ENCODE data around the gene CFP. TPM values are rescaled to one million over a fixed set of nuclear protein-coding genes. Genes with fewer than 3 reads are reported as not detected.

Gene CFP
- total RNA-seq, 4 donors from 2014 or later = 1.1 to 7.4 (median 4.4) TPM

DNA sequence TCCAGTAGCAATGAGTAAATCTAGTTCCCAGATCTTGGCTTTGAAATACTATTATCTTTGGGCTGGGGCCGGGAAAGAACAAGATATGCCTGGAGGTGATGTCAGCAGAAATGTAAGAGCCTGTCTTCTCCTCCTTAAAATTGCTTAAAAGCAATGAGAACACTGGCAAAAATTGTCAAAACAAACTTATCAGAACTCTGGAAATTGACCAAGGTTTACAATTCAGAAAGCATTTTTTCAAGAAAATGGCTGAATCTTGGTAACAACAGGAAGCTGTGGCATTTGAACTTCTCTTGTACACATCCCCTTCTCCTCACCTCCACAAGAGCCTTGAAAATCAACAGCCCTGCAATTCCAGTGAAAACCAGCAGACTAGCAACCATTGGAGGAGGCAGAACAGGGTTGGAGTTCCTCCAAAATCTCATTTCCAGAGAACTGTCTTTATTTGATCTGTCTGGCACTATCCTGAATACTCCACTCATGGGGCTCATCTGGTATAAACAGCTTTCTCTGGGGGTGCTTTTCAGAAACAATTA, 33.9 kb downstream of the CFP start:
- TF ChIP-seq, protein P1, sequence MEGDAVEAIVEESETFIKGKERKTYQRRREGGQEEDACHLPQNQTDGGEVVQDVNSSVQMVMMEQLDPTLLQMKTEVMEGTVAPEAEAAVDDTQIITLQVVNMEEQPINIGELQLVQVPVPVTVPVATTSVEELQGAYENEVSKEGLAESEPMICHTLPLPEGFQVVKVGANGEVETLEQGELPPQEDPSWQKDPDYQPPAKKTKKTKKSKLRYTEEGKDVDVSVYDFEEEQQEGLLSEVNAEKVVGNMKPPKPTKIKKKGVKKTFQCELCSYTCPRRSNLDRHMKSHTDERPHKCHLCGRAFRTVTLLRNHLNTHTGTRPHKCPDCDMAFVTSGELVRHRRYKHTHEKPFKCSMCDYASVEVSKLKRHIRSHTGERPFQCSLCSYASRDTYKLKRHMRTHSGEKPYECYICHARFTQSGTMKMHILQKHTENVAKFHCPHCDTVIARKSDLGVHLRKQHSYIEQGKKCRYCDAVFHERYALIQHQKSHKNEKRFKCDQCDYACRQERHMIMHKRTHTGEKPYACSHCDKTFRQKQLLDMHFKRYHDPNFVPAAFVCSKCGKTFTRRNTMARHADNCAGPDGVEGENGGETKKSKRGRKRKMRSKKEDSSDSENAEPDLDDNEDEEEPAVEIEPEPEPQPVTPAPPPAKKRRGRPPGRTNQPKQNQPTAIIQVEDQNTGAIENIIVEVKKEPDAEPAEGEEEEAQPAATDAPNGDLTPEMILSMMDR (IDR thresholded peaks at IDR 0.05) = no peak
- TF ChIP-seq POLR2A (IDR thresholded peaks at IDR 0.05) = no peak
- no peaks in the 10 kb centered on the region for H3K4me1 ChIP-seq
- no peaks in the 10 kb centered on the region for H3K36me3 ChIP-seq
- no peaks in the 10 kb centered on the region for H3K27me3 ChIP-seq
- no peaks in the 10 kb centered on the region for H3K9me3 ChIP-seq
- no peak overlapping the region for H3K27ac ChIP-seq
- no peak overlapping the region for H3K4me3 ChIP-seq
- DNase-seq = no peak

DNA sequence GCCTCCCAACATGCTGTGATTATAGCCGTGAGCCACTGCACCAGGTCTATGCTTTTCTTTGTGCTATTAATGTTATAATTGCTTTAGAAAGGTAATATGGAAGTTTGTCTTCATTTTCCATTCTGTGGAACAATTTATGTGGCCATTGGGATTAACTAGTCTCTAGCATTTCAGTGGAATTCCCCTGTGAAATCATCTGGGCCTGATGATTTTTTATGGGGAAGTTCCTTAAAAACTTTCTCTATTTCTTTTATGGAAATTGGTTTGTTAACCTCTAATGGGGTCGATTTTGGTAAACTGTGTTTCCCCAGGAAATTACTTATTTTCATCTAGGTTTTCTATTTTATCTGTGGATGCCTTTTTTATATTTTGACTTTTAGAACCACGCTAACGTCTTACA, 36.2 kb downstream of the CFP start:
- no peak for DNase-seq
- Histone ChIP-seq H3K9me3 (no peaks in the 10 kb centered on the region), H3K27me3 (no peaks in the 10 kb centered on the region), H3K4me1 (no peaks in the 10 kb centered on the region), H3K36me3 (no peaks in the 10 kb centered on the region), H3K4me3 (no peak overlapping the region), H3K27ac (no peak overlapping the region)
- TF ChIP-seq, protein P1 (IDR thresholded peaks at IDR 0.05) = no peak
- TF ChIP-seq POLR2A (IDR thresholded peaks at IDR 0.05) = no peak

DNA sequence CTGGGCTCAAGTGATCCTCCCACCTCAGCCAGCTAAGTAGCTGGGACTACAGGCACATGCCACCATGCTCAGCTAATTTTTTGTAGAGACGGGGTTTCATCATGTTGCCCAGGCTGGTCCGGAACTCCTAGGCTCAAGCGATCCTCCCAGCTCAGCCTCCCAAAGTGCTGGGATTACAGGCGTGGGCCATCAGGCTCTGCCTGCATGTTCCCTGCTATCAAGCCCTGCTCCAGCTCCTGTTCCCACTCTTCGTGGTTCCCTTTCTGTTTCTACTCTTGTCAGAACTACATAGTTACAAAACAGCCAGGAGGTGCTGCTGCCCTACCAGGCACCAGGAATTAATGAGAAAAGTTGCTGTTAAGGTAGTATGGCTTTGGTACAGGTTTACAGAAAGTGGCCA, 38.7 kb downstream of the CFP start:
- DNase-seq = peak in 1 of 3 donors; percentile 13
- no peak overlapping the region for H3K4me3 ChIP-seq
- TF ChIP-seq, protein P1 (IDR thresholded peaks at IDR 0.05) = no peak
- no peak for TF ChIP-seq POLR2A (IDR thresholded peaks at IDR 0.05)
- no peaks in the 10 kb centered on the region for H3K36me3 ChIP-seq
- no peaks in the 10 kb centered on the region for H3K9me3 ChIP-seq
- H3K27me3 ChIP-seq = no peaks in the 10 kb centered on the region
- no peak overlapping the region for H3K27ac ChIP-seq
- H3K4me1 ChIP-seq = no peaks in the 10 kb centered on the region

DNA sequence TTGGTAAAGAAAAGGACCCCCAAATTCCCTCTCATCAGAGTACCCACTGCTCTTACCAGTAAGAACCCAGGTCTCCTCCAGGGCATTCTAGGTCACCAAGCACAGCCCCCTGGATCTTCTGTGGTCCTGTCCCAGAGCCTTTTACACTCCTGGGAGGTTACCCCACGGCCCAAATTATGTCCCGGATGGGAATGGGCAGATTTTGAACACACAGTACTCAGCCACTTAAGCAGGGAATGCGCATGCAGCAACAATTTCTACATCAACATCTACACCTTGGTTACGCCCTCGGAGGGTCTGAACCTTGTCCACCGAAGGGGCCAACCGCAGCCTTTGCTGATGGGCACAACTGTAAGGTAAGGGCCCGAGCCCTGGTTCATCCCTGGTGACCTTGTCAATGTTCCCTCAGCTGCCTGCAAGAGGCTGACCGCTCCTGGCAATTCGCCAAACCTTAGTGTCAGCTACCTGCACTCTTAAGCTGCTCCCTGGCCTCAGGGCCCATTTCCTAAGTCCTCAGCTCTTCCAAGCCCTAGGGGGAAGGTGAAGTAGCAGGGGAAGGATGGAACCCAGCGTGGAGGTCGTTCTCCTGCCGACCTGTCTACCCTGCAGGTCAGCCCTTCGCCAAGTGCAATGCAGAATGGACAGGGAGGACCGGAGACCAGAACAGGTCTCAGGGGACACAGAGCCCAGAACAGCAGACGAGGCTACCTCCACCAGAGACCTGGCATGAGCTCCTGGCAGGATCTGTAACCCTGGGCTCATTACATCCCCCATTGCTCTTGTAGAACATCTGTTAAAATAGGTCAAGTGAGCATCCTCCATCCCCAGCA, 41.6 kb downstream of the CFP start:
- H3K36me3 ChIP-seq = no peaks in the 10 kb centered on the region
- DNase-seq = peak in 1 of 3 donors; percentile 42
- H3K27ac ChIP-seq = no peak overlapping the region
- no peaks in the 10 kb centered on the region for H3K9me3 ChIP-seq
- no peaks in the 10 kb centered on the region for H3K27me3 ChIP-seq
- TF ChIP-seq, protein P1 (IDR thresholded peaks at IDR 0.05) = no peak
- no peak for TF ChIP-seq POLR2A (IDR thresholded peaks at IDR 0.05)
- no peaks in the 10 kb centered on the region for H3K4me1 ChIP-seq
- no peak overlapping the region for H3K4me3 ChIP-seq

DNA sequence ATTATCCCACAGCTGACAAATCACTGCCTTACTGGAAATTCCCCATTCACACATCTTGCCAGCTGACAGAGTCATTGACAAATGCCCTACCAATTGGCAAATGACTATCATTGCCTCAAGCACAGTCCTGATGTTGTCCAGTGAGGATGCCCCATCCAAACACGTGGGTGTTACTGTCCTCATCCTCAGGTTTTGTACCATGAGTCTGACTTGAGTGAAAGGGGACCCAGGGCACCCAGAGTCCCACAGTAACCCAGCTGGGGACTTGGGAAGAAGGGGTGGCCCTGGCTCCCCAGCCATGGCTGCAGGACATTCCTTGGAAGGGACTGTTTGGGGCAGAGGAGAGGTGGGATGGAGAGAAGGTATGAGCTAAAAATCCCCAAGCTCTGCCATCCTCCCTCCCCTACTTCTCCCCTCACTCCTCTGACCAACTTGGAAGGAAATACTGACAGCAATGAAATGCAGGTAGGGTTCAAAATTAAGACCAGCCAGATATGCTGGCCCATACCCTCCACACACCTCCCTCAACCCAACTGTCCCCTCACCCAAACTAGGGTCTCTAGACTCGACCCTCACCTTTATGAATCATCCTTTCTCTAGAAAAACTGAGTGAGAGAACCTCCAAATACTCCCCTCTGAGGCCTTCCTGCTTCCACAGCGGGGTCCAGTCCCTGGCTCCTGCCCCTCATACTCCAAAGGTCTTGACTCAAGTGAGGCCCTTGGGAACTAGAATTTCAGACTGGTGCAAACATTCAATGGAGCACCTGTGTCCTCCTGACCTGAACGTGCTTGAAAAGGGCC, 42.4 kb downstream of the CFP start:
- H3K4me3 ChIP-seq = no peak overlapping the region
- DNase-seq = peak in 1 of 3 donors; percentile 24

More for the DNA sequence above, 42.4 kb downstream of the CFP start:
- Histone ChIP-seq H3K36me3 (no peaks in the 10 kb centered on the region), H3K4me1 (no peaks in the 10 kb centered on the region), H3K27ac (no peak overlapping the region), H3K27me3 (no peaks in the 10 kb centered on the region), H3K9me3 (no peaks in the 10 kb centered on the region)
- TF ChIP-seq, protein P1 (IDR thresholded peaks at IDR 0.05) = no peak
